HG02759 (cell line): ENCODE results near the gene PRPS1.
"Not testable (repeated sequence)": the region's sequence is repeated elsewhere in the genome, so short reads cannot be mapped to it uniquely, and the experiment has no call there.

ENCODE experiments used
- ATAC-seq: cut with Tn5 transposase; IDR thresholded peaks from one replicate; pipeline ENCODE4 v1.9.1; 2021; ENCODE audit warnings: mild to moderate bottlenecking, moderate library complexity; ENCODE audit not compliant: unreplicated experiment

The PRPS1 gene

DNA sequence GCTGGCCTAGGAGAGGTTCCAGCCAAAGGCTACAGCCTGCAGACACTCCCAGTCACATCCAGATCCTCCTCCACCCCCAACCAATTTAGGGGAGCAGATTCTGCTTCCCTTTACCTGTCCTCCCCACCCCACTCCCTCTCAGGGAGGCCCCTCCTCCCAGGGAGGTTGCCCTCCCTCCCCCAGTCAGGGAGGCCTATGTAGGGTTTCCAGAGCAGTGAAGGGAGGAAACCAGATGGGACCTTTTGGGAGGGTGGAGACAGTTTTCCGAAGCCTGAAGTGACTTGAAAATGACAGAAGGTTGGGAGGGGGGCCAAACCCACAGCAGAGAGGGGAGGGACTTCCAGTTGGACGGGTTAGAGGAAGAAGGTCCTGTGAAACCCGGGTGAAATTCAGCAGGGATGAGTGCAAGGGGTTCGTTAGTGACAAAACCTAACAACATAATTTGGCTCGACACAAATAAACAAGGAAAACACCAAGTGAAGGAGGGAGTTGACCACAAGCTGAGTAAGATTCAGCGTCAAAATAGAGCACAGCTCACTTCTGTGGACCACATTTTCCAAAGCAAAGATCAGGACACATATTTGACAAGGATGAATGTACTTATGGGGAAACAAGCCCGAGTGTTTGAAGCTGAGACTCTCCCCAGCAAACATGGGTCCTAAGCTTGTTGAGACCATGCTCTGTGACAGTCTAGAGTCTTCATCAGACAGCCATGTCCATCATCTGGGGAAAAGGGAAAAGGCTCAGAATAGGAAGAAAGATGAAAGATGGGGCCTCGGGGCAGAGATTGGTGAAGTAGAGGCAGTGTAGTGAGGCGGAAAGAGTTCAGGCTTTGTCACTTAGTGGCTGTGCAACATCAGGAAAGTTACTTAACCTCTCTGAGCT is 46.4 kb downstream of the PRPS1 start:
- ATAC-seq, result peak; percentile 16

DNA sequence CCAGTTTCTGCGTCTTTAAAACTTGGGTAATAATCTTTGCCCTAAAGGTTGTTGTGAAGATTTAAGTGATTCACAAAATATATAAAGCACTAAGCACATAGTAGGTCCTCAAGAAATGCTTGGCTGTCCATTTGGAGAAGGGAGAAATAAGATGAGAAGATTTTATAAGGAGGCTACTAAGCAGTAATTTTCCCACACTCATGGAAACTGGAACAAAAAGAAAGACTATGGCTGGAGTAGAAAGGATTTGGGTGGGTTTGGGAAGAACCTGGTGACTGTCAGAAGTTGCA is 47.0 kb downstream of the PRPS1 start:
- ATAC-seq, result no peak

GRCh38 chrX:107675823-107676555 is 47.7 kb downstream of the PRPS1 start:
- ATAC-seq, result no peak

DNA sequence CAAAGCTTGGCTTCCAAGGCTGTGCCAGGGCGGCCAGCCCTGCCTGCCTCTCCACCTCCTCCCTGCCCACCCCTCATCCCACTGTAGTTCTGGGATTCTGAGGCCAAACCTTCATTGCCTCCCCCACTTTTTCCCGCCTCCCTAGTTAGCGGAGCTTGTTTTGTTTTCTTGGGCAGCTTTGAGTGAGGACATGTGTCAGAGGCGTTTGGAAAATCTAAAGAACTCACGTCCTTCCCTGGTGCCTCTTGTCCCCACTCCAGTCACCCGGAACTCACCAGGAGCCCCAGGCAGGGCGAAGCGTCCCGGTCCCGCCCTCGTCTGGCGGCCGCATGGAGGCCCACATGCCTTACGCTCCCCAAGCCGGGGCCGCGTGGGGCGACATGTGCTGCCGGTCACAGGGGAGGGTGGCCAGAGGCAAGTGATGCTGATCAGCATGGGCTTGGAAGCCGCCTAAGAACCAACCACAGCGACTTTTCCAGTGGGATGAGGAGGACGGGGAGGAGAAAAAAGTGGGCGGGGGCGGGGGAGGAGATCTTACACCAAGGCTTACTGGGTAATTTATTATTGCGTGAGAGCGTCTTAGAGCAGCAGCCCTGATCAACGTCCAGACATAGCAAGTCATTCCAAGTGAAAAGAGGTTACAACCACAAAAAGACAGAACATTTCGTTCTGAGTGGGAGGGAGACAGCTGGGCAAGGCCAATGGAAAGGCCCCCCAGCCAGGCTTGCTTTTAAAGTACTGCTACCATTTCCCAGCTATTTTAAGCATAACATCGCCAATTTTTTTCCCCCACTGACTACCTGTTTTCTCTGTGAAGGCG is 48.5 kb downstream of the PRPS1 start:
- ATAC-seq, result peak; percentile 36

DNA sequence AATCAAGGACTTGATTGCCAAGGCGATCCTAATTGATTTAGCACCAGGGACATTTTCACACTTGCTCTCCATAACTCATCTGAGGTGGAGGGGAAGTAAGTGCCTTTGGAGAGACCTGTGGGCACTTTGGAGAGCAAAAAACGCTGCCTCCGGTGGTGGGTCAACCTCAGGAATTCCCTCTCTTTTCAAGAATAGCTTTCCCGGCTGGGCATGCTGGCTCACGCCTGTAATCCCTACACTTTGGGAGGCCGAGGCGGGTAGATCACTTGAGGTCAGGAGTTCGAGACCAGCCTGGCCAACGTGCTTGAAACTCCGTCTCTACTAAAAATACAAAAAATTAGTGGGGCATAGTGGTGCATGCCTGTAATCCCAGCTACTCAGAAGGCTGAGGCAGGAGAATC is 49.2 kb downstream of the PRPS1 start:
- no peak for ATAC-seq

DNA sequence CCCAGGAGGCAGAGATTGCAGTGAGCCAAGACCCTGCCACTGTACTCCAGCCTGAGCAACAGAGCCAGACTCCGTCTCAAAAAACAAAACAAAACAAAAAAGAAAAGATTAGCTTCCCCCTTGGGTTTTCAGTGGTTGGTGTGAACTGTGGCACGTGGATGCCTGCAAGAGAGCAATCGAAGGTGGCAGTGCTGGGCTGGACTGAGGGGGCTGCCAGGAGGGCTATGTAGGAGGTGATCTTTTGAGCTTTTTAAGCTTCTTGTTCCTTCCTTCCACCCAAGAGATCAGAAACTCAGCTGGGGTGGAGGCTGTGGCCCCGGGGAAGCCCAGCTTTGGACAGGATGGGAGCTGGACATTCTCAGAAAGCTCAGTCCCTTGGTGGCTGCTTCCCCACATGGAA is 49.6 kb downstream of the PRPS1 start:
- ATAC-seq, result no peak

DNA sequence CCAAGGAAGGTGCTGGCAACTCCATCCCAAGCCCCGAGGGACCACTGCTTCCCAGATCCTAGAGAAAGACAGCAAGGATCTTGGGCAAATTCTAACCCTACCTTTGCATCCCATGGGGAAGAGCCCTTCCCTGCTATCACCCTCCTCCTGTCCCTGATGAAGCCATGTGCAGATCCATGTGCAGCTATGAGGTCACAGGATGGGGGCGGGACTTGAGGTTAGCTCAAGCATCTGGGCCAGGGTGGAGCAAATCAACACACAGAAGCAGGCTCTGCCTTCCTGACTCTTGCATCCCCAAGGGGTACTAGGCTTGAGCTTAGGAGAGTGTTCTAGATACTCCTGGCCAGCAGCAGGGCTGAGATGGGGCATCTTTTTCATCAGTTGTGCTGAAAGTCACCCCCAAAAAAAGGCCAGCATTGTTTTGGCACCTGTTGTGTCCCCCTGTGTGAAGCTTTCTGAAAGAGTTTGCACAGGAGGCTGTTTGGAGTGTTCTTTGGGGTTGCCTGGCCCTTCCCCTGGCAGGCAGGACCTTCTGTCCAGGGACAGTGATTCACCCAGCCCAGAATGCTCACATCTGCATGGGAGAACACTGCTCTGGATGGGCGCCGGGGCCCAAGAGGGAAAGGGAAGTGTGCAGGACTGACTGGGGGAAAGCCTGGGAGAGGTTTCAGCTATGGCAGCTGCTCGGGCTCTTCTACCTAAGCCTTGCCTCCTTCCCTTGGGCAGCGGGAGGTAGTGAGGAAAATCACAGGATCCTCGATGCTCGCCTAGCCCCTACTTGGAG is 50.8 kb downstream of the PRPS1 start:
- peak; percentile 24 for ATAC-seq

- no peak for ATAC-seq
Measured at GRCh38 chrX:107682256-107682655, 53.9 kb downstream of the PRPS1 start.

DNA sequence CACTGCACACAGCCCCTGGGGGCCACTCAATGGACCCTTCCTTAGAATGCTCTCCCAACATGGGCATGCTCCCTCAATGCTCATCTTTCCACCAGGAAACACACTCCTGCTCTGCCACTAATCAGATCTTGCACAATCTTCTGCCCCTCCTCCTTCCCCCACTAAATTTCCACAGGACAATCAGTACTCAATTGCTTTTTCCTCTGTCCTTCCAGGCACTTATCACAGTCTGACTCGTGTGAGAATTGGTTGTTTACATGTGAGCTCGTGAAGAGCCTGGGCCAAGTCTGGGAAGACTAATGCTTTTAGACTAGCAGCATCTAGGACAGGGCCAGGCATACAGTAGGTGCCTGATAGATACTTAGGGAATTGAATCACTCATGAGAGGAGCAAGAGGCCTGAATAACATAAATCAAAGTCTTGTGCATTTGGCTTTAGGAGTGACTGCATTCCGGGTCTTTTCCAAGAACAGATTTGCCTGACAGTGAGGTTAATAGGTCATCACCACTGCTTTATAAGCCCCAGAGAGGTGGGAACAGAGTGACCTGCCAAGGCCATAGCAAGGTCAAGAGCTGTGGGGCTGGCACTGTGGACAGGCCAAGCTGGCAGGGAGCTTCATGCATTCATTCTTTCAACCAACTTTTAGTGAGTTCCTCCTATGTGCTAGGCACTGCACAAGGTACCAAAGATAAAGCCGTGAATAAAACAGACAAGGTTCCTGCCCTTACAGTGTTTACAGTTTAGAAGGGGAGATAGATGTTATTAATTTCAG is 55.0 kb downstream of the PRPS1 start:
- ATAC-seq, result no peak

DNA sequence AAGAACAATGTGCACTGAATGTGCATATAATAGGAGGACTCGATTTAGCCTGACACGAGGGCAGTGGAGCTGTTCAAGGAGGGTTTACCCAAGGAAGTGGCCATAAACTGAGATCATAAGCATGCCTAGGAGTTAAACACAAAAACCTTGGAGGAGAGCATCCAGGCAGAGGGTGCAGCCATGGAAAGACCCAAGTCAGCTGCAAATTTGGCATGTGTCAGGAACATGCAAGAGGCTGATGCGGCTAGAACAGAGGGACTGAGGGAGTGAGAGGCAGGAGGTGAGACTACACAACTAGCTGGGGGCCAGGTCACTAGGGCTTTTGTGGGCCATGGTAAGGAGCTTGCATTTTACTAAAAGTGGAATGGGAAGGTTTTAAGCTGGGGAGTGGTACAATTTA is 55.6 kb downstream of the PRPS1 start:
- no peak for ATAC-seq

DNA sequence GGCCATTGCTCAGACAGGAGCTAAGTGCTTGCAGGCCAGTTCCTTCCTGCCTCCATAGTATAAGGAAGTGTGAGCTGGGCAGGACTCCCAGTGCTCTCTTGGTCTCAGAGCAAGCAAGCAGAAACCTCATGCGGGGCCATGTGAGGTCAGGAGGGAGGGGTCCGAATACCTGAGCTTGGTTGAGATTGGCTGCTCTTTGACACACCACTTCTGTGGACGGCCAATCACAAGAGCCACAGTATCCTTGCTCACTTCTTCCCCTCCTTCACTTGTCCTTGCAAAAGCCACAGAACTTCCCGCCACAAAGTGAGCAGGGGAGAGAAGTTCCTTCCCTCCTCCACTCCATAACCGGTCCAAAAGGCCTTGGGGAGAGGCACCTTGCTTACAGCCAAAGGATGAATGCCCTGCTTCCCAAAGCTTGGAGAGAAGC is 56.7 kb downstream of the PRPS1 start:
- ATAC-seq, result peak; percentile 95

- not testable (repeated sequence) for ATAC-seq
Measured at GRCh38 chrX:107685586-107685985, 57.3 kb downstream of the PRPS1 start.

GRCh38 chrX:107686026-107686425 is 57.7 kb downstream of the PRPS1 start:
- ATAC-seq, result no peak

GRCh38 chrX:107686792-107687191 is 58.5 kb downstream of the PRPS1 start:
- no peak for ATAC-seq

- ATAC-seq, result no peak
Measured at GRCh38 chrX:107687445-107687844, 59.1 kb downstream of the PRPS1 start.

DNA sequence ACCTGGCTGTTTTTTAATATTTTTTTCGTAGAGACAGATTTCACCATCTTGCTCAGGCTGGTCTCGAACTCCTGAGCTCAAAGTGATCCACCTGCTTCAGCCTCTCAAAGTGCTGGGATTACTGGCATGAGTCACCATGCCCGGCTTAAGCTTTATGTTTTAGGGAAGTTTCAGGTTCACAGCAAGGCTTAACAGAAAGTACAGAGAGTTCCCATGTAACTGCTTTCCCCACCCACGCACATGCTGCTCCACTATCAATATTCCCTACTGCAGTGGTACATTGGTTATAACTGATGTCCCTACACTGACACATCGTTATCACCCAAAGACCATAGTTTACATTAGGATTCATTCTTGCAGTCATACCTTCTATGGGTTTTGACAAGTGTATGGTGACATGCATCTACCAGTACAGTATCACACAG is 62.7 kb downstream of the PRPS1 start:
- ATAC-seq, result no peak

DNA sequence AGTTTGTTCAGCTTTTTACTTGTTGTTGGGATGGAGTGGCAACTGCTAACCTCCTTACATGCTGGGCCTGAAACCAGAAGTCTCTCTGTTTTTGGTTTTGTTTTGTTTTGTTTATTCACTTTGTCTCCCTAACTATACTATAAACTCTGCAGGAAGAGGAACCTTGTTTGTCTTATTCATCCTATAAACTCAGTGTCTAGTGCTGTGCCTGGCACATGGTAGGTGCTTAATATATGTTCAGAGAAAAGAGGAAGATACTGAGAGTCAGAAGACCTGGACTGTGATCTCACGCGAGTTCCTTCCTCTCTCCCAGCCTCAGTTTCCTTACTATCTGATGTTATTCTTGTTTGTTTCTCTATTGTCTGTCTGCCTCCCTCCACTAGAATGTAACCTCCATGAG is 71.3 kb downstream of the PRPS1 start:
- ATAC-seq, result no peak

- no peak for ATAC-seq
Measured at GRCh38 chrX:107700317-107700774, 72.0 kb downstream of the PRPS1 start.
